GM19467 (cell line): ENCODE measurements around the gene SCNN1B.
"Not testable (repeated sequence)": the region's sequence is repeated elsewhere in the genome, so short reads cannot be mapped to it uniquely, and the experiment has no call there.

Source experiments
- ATAC-seq: cut with Tn5 transposase; IDR thresholded peaks from one replicate; pipeline ENCODE4 v1.9.1; 2021; ENCODE audit warnings: mild to moderate bottlenecking, moderate library complexity; ENCODE audit not compliant: unreplicated experiment

SCNN1B gene, protein sequence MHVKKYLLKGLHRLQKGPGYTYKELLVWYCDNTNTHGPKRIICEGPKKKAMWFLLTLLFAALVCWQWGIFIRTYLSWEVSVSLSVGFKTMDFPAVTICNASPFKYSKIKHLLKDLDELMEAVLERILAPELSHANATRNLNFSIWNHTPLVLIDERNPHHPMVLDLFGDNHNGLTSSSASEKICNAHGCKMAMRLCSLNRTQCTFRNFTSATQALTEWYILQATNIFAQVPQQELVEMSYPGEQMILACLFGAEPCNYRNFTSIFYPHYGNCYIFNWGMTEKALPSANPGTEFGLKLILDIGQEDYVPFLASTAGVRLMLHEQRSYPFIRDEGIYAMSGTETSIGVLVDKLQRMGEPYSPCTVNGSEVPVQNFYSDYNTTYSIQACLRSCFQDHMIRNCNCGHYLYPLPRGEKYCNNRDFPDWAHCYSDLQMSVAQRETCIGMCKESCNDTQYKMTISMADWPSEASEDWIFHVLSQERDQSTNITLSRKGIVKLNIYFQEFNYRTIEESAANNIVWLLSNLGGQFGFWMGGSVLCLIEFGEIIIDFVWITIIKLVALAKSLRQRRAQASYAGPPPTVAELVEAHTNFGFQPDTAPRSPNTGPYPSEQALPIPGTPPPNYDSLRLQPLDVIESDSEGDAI

DNA sequence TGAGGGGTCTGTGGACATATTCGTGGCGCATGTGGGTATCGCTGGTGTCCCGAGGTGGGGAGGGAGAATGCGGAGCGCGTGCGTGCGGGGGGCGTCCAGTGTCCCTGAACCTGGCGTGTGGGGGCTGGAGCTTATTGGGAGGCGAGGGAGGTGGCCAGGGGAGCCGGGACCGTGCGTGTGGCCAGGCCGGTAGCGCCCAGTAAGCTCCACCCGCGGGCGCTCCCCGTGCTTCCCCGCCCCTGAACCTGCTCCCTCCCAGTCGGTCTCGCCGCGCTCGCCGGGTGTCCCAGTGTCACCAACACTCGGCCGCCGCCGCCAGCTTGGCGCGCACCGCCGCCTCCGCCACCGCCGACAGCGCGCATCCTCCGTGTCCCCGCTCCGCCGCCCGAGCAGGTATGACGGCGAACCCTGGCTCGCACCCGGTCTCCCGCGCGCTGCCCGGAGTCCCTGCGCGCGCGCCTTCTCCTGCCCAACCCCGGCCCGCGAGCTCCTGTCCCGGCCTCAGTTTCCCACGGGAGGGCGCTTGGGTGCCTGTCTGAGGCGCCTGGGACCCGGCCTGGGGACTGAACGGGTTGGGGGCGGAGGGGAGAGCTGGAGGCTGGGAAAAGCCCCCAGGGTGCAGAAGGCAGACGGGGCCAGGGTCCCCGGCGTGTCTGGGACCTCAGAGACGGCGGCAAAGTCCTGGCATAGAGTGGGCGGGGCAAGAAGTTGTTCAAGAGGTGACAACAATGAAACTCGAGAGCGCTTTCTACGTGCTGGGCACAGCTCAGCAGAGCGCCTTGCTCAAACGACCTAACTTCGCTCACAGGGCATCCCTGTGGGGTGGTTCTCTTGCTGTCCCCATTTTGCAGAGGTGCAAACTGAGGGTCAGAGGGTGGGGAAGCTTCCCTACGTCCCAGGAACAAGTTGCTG lies at the start of gene SCNN1B:
TSS of gene SCNN1B (plus strand) at position 258 of the 912 bp plus-strand sequence. CDS start 46,298 bp downstream, outside the sequence.
- no peak for ATAC-seq

DNA sequence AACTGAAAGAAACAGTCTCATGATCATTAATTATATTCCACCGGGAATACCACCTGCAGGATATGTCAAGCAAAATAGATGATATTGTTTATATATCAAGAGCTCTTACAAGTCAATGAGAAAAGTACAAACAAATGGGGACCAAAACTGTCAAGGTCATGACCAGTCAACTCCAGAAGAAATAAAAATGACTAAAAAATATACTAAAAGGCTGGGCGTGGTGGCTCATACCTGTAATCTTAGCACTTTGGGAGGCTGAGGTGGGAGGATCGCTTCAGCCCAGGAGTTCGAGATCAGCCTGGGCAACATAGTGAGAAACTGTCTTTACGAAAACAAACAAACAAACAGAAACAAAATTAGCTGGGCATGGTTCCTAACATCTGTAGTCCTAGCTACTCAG lies 49.8 kb upstream of the SCNN1B start:
- ATAC-seq, result no peak

DNA sequence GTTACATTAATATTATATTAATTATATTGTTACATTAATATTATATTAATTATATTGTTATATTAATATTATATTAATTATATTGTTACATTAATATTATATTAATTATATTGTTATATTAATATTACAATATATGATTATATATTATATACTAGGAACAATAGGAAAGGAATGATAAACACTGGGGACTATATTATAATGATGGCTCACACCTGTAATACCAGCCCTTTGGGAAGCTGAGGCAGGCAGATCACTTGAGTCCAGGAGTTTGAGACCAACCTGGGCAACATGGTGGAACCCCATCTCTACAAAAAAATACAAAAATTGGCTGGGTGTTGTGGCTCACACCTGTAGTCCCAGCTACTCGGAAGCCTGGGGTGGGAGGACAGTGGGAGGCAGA lies 48.5 kb upstream of the SCNN1B start:
- ATAC-seq, result not testable (repeated sequence)

DNA sequence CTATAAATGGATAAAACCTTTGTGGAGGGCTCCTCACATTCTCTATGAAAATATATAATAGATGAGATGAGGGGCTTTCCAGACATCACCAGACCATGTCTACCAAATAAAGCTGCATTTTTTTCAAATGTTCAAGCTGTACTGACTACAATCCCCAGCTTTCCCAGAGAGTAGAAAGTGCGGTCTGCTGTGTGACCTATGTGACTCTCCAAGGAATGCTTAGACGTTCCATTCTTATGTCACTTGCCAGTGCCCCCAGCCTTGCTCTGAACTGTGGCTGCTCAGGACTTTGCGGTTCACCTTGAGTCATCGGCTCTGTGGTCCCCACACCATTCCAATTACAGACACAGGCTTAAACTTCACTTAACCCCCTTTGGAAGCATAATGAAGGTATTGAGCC lies 47.8 kb upstream of the SCNN1B start:
- no peak for ATAC-seq

DNA sequence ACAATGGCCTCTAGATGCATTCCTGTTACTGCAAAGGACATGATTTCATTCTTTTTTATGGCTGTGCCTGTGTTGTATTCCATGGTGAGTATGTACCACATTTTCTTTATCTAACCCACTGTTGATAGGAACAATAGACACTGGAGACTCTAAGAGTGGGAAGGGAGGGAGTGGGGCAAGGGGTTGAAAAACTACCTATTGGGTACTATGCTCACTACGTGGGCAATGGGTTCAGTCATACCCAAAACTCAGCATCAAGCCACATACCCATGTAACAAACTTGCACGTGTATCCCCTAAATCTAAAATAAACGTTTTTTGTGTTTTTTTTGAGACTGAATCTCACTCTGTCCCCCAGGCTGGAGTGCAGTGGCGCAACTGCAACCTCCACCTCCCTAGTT lies 47.1 kb upstream of the SCNN1B start:
- ATAC-seq, result no peak

DNA sequence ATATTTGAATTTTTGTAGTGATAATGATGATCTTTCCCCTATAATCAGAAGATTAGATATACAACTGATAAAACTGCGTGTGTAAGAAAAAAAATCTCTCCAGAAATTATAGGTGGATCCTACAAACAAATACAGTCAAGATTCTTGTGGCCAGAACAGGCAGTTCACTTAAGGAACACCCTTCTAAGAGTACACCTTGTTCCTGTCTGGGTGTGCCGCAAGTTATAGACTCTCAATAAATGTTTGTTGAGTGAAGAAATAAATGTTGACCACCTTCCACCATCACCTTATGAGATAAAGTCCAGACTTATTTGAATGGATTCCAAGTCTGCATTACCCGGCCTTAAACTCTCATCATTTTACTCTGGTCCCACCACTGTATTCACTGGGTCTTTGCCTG lies 45.7 kb upstream of the SCNN1B start:
- no peak for ATAC-seq

DNA sequence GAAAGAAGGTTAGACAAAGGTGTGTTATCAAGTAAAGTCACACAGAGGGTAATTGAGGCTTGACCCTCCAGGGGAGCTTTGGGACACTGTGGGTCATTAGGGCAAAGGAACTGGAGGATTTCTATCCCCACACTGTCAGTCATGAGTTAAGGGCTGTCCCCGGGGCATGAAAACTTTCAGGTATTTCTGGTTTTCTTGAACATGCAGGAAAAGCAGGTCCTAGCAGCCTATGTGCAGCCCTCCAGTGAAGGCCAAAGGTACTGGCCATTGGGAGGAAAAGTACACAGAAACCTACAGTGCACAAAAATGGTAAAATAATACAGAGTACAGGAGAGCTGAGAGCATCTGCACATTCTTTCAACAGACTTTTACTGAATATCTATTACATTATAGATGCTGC lies 44.4 kb upstream of the SCNN1B start:
- no peak for ATAC-seq

DNA sequence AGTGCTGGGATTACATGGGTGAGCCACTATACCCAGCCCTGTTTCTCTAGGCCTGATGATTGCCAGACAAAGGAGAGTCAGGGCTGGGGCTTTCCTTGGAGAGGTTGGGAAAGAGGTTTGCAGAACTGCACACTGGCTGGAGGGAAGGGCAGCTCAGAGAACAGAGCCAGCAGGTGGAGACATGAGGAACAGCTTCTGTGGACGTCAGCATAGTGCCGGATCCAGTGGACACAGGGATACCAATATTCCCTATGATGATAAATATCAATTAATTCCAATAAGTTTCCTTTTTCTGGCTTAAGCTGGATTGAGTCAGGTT lies 43.2 kb upstream of the SCNN1B start:
- no peak for ATAC-seq

DNA sequence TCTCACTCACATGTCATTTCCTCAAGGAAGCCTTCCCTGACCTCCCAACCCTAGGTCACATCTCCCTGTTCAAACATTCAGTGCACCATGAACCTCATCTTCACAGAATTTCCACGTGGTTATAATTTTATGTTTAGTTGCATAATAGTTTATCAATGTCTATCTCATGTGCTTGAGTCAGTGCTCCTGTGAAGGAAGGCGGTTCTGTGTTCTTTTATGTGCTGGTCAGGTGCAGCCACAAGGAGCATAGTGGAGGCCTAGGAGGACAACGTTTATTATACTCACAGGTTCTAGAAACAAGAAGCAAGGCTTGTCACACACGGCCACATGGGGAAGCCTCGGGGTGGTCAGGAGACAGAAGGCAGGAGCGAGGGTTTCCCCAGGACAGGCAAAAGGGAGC lies 34.5 kb upstream of the SCNN1B start:
- no peak for ATAC-seq

DNA sequence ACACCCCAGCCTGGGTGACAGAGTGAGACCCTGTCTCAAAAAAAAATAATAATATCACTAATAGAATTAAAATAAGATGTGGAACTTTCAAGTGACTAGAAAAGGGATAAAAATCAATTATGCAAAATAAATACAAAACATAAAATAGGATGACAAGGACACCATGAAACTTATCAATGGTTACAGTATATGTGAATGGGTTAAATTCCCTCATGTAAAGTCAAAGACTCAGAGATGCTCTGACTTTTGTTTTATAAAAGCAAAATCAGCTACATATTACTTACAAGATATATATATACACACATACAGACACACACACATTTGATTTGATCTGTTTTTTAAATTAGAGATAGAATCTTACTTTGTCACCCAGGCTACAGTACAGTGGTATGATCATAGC lies 33.5 kb upstream of the SCNN1B start:
- no peak for ATAC-seq

DNA sequence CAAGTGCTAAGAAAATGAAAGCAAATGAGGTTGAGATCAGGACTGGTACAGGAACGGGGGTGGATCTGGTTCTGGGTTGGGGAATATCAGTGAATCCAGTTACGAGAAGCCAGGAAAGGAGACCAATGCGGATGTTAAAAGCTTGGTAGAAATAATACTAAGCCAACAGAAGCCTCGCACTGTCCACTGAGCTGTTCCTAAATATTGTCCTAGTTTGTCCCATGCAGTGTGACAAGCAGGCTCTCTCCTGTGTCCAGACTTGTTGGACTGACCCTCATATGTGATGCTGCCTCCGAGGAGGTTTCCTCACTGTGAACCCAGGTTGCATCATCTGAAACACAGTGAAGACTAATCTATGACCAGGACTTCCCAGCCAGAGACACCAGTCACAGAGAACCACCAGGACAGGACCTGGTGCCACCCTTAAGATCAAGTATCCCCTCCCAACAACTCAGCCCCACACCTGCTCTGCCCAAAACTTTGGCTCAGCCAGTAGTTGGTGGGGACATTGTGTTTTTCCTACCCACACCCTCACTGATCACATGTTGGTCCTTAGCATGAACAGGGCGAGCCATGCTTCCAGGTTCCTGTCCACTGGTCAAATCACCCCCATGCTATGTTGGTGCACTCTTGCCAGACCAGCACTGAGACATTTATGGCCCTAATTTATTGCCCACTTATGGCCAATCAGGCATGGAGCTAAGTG lies 32.7 kb upstream of the SCNN1B start:
- ATAC-seq, result no peak

DNA sequence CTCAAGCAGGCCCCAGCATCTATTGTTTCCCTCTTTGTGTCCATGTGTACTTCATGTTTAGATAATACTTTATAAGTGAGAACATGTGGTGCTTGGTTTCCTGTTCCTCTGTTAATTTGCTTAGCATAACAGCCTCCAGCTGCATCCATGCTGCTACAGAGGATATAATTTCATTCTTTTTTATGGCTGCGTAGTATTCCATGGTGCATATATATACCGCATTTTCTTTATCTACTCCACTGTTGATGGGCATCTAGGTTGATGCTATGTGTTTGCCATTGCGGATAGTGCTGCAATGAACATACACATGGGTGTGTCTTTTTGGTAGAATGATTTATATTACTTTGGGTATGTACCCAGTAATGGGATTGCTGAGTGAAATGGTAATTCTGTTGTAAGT lies 31.4 kb upstream of the SCNN1B start:
- no peak for ATAC-seq

DNA sequence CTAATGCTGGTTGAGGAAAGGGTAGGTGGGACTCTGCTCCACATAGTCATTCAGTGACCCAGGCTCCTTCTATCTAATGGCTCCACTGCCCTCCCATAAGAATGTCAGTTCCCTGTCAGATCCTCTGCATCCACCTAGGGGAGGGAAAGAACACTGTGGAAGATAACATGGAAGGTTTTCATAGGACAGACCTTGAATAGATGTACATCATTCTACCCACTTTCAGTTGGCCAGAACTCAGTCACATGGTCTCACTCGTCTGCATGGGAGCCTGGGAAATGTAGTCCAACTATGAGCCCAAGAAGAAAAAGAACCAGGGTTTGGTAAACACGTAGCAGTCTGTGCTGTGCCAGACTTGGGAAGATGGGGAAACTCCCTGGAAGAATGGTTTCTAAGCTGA lies 27.1 kb upstream of the SCNN1B start:
- no peak for ATAC-seq

DNA sequence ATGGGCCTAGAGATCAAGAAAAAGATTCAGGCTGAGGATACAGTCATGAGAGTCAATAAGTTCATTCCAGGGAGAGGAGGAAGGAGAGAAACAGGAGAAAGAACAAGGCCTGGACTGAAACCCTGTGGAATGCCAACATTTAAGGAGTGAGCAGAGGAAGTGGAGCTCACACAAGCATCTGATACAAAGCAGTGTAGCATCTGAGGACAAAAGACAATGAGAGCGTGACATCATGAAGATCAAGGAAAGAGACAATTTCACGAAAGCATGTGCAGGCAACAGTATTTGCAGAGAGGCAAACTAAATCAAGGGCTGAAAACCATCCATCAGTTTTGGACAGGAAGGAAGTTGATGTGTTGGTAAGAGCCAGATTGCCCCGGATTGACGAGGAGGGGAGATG lies 25.3 kb upstream of the SCNN1B start:
- ATAC-seq, result no peak

DNA sequence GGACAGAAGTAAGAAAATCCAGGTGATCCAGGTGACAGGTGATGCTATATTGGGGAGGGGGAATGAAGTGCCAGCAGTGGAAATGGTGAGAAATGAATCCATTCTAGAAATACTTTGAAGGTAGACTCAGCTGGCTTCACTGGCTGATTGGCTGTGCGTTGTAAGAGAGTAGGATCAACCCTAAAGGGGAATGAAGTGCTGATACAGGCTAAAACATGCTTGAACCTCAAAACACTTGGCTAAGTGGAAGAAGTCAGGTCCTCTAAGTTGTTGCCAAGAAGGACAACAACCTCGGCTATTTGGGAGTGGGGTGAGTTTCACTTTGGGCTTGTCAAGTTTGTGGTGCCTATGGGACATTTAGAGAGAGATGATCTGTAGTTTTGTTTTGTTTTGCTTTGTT lies 24.1 kb upstream of the SCNN1B start:
- no peak for ATAC-seq

DNA sequence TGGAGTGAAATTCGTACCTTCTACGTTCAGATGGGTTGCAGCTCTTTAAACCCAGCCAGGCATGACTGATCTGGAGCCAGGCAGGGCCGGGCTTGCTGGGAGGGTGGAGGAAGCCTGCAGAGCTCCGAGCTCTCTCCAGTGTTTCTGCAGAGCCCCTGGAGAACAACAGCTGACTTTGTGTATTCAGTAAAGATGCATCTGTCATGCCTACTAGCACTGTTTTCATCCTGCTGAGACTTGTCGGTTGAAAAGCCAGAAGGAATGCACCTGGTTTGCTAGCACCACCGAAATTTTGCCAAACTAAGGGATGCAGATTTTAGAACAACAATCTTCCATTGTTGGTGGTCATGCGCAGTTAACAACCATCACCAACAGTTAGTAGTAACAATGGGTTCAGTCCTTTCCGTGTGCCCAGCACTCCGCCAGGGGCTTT lies 22.4 kb upstream of the SCNN1B start:
- no peak for ATAC-seq

DNA sequence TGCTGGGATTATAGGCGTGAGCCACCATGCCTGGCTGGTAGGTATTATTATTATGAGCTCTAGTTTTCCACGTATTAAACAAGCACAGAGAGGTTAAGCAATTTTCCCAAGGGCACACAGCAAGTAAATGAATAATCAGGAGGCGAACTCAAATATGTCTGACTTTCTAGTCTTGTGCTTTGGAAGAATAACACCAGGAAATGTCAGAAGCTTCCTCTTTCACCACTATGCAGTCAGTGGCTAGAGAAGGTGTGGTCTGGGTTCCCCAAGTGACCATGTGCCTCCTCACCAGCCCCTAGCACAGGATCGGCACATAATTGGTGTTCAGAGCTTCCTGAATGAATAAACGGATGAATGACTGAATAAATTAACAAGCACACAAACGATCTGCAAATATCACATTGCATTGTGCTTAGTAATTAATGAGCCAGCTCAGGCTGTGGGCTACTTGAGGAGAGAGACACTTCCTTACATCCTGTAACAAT lies 21.6 kb upstream of the SCNN1B start:
- ATAC-seq, result no peak

DNA sequence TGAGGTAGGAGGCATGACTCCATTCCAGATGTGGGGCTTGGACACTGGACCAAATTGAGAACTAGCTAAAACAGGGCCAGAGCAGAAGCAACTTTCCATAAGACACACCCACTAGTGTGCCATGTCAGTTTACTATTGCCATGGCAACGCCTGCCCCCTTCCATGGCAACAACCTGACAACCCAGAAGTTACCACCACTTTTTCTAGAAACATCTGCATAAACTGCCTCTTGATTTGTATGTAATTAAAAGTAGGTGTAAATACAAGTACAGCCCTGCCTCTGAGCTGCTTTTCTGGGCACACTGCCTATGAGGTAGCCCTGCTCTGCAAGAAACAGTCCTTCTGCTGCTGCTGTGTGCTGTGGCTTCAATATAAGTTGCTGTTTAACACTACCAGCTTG lies 19.5 kb upstream of the SCNN1B start:
- no peak for ATAC-seq

DNA sequence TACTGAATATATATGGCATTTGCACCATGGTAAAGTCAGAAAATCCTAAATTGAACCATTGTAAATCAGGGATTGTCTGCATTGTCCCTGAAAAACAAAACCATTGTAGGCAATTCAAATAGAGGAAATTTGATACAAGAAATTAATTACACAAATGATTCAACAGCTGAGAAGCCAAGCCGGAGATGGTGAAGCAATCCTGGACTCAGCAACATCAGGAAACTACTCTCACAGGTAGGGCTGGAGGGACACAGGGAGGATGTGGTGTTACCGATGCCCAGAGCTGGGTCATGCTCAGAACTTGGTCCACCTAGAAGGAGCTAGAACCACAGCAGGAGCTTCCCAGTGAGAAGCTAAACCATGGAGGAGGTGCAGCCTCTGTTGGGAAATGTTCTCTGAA lies 18.5 kb upstream of the SCNN1B start:
- no peak for ATAC-seq

DNA sequence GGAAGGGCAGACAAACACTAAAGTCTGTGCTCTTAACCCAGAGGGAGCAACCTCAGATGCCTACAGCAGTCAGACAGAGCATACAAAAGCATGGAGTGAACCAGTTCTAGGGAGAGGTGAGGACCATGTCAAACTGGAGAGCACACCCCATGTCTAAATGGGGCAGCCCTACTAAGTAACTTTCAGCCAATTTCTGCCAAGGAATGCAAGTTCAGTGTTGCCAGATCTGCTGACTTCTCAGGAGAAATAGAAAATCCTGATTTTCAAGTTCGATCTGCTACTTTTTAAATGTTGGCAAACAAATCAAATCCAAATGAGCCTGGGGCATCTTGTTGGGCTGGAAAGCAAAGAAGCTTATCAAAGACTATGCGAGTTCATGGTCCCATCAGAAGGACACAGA lies 17.5 kb upstream of the SCNN1B start:
- no peak for ATAC-seq

DNA sequence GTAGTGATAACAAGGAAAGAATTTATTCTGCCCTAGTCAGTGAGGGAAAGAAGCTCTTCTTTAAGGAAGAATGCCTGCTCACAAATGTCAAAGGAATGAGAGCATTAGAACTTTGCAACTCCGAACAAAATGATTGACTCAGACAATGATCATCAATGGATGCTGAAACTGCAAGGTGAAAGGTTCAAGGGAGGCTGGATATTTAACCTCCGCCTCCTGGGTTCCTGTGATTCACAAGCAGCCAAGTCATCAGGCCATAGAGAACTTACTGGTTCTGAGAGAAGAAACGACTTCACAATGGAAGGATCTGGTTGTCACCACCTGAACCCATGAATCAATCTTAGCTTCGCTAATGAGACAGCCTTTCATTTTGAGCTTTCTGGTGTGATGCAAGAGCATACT lies 16.0 kb upstream of the SCNN1B start:
- no peak for ATAC-seq
